Measurements from ENCODE around the gene ARHGAP26. TPM values are rescaled to one million over a fixed set of nuclear protein-coding genes. Genes with fewer than 3 reads are reported as not detected.

The ARHGAP26 gene
- polyA plus RNA-seq, 1 donor from 2014 or later, result 0.83 TPM

DNA sequence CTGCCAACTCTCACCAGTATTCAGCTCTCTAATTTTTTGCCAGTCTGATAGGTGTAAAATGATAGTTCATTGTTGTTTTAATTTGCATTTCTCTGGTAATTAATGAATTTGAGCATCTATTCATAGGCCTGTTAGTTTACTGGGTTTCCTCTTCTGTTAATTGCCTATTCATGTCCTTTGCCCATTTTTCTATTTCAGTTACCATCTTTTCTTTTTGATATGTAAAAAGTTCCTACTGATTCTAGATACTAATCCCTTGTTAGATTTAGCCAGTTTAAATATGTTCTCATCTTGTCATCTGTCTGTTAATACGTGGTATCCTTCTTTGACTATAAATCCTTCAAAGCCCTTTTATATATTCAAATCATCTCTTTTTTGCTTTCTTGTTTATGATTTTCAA lies 247.8 kb downstream of the ARHGAP26 start:
- H2AFZ ChIP-seq (ENCODE audit: low read depth, low read length), result no peak overlapping the region
- no peaks in the 10 kb centered on the region for H3K9me2 ChIP-seq (ENCODE audit: insufficient read depth, low read length)
- no peak overlapping the region for H3K27ac ChIP-seq (ENCODE audit: low read length)
- no peaks in the 10 kb centered on the region for H3K79me2 ChIP-seq (replicated peaks; ENCODE audit: insufficient read depth, low read length)
- H3K27me3 ChIP-seq (ENCODE audit: insufficient read depth, low read depth, low read length), result no peaks in the 10 kb centered on the region
- H3K4me3 ChIP-seq (ENCODE audit: low read length), result no peak overlapping the region
- H3K36me3 ChIP-seq (ENCODE audit: insufficient read depth, low read length), result no peaks in the 10 kb centered on the region
- no peaks in the 10 kb centered on the region for H3K9me3 ChIP-seq (ENCODE audit: low read length)
- H3K9ac ChIP-seq (ENCODE audit: low read length), result no peak overlapping the region
- no peak overlapping the region for H3K4me2 ChIP-seq (ENCODE audit: low read length)
- no peaks in the 10 kb centered on the region for H4K20me1 ChIP-seq (ENCODE audit: insufficient read depth)
- no peaks in the 10 kb centered on the region for H3F3A ChIP-seq (ENCODE audit: insufficient read depth, low read length, poor library complexity, severe bottlenecking)
- TF ChIP-seq, protein P1, sequence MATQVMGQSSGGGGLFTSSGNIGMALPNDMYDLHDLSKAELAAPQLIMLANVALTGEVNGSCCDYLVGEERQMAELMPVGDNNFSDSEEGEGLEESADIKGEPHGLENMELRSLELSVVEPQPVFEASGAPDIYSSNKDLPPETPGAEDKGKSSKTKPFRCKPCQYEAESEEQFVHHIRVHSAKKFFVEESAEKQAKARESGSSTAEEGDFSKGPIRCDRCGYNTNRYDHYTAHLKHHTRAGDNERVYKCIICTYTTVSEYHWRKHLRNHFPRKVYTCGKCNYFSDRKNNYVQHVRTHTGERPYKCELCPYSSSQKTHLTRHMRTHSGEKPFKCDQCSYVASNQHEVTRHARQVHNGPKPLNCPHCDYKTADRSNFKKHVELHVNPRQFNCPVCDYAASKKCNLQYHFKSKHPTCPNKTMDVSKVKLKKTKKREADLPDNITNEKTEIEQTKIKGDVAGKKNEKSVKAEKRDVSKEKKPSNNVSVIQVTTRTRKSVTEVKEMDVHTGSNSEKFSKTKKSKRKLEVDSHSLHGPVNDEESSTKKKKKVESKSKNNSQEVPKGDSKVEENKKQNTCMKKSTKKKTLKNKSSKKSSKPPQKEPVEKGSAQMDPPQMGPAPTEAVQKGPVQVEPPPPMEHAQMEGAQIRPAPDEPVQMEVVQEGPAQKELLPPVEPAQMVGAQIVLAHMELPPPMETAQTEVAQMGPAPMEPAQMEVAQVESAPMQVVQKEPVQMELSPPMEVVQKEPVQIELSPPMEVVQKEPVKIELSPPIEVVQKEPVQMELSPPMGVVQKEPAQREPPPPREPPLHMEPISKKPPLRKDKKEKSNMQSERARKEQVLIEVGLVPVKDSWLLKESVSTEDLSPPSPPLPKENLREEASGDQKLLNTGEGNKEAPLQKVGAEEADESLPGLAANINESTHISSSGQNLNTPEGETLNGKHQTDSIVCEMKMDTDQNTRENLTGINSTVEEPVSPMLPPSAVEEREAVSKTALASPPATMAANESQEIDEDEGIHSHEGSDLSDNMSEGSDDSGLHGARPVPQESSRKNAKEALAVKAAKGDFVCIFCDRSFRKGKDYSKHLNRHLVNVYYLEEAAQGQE (IDR thresholded peaks at IDR 0.05; ENCODE audit: borderline replicate concordance), result no peak
- TF ChIP-seq POLR2AphosphoS5 (IDR thresholded peaks at IDR 0.05) (no peak), TAF1 (IDR thresholded peaks at IDR 0.05; ENCODE audit: low read depth) (no peak), MXI1 (conservative IDR thresholded peaks at IDR 0.05; ENCODE audit: poor library complexity, severe bottlenecking) (no peak), EP300 (conservative IDR thresholded peaks at IDR 0.05; ENCODE audit: poor library complexity, severe bottlenecking) (no peak), RAD21 (conservative IDR thresholded peaks at IDR 0.05) (no peak), EZH2 (IDR thresholded peaks at IDR 0.05; ENCODE audit: borderline replicate concordance, insufficient read depth, low read length, poor library complexity, severe bottlenecking) (no peak), SMC3 (conservative IDR thresholded peaks at IDR 0.05; ENCODE audit: poor library complexity) (no peak)
- TF ChIP-seq, protein P2, sequence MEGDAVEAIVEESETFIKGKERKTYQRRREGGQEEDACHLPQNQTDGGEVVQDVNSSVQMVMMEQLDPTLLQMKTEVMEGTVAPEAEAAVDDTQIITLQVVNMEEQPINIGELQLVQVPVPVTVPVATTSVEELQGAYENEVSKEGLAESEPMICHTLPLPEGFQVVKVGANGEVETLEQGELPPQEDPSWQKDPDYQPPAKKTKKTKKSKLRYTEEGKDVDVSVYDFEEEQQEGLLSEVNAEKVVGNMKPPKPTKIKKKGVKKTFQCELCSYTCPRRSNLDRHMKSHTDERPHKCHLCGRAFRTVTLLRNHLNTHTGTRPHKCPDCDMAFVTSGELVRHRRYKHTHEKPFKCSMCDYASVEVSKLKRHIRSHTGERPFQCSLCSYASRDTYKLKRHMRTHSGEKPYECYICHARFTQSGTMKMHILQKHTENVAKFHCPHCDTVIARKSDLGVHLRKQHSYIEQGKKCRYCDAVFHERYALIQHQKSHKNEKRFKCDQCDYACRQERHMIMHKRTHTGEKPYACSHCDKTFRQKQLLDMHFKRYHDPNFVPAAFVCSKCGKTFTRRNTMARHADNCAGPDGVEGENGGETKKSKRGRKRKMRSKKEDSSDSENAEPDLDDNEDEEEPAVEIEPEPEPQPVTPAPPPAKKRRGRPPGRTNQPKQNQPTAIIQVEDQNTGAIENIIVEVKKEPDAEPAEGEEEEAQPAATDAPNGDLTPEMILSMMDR (IDR thresholded peaks at IDR 0.05; ENCODE audit: poor library complexity, severe bottlenecking), result no peak

DNA sequence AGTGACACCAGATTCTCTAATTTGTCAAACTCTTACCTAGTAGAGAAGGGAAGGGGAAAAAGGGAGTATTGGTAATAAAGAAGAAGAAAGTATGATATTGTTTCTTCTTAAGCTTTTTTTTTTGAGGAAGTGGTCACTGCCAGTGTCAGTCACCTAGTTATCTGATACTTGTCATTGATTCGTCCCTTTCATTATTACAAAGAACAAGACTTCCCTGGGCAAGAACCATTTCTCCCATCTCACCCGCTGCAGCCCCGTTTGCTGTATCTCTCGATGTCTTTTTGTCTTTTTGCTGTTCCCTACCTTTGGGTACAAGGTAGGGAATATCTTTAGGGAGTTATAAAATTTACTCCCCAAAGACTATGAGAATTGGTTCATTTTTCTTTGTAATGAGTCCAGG lies 249.0 kb downstream of the ARHGAP26 start:
- Histone ChIP-seq H3K9me3 (ENCODE audit: low read length) (no peaks in the 10 kb centered on the region), H3K4me3 (ENCODE audit: low read length) (no peak overlapping the region), H3K9me2 (ENCODE audit: insufficient read depth, low read length) (no peaks in the 10 kb centered on the region), H4K20me1 (ENCODE audit: insufficient read depth) (no peaks in the 10 kb centered on the region), H3K79me2 (replicated peaks; ENCODE audit: insufficient read depth, low read length) (no peaks in the 10 kb centered on the region), H3F3A (ENCODE audit: insufficient read depth, low read length, poor library complexity, severe bottlenecking) (no peaks in the 10 kb centered on the region), H3K4me2 (ENCODE audit: low read length) (no peak overlapping the region), H3K27me3 (ENCODE audit: insufficient read depth, low read depth, low read length) (no peaks in the 10 kb centered on the region), H2AFZ (ENCODE audit: low read depth, low read length) (no peak overlapping the region), H3K9ac (ENCODE audit: low read length) (no peak overlapping the region), H3K27ac (ENCODE audit: low read length) (no peak overlapping the region), H3K36me3 (ENCODE audit: insufficient read depth, low read length) (no peaks in the 10 kb centered on the region)
- TF ChIP-seq POLR2AphosphoS5 (IDR thresholded peaks at IDR 0.05) (no peak), RAD21 (conservative IDR thresholded peaks at IDR 0.05) (no peak), EP300 (conservative IDR thresholded peaks at IDR 0.05; ENCODE audit: poor library complexity, severe bottlenecking) (no peak), TAF1 (IDR thresholded peaks at IDR 0.05; ENCODE audit: low read depth) (no peak), SMC3 (conservative IDR thresholded peaks at IDR 0.05; ENCODE audit: poor library complexity) (no peak), MXI1 (conservative IDR thresholded peaks at IDR 0.05; ENCODE audit: poor library complexity, severe bottlenecking) (no peak), EZH2 (IDR thresholded peaks at IDR 0.05; ENCODE audit: borderline replicate concordance, insufficient read depth, low read length, poor library complexity, severe bottlenecking) (no peak)
- TF ChIP-seq, protein P1 (IDR thresholded peaks at IDR 0.05; ENCODE audit: borderline replicate concordance), result no peak
- TF ChIP-seq, protein P2 (IDR thresholded peaks at IDR 0.05; ENCODE audit: poor library complexity, severe bottlenecking), result no peak
